GM12872 (cell line): ENCODE measurements around the gene CAMTA1.

Experiments used
- TF ChIP-seq, protein P1 (sequence below): IDR thresholded peaks from 3 replicates; pipeline ENCODE4 v1.5.1; 2011; ENCODE audit warnings: low read depth, mild to moderate bottlenecking, low read length, moderate library complexity; ENCODE audit not compliant: insufficient read depth

The CAMTA1 gene

DNA sequence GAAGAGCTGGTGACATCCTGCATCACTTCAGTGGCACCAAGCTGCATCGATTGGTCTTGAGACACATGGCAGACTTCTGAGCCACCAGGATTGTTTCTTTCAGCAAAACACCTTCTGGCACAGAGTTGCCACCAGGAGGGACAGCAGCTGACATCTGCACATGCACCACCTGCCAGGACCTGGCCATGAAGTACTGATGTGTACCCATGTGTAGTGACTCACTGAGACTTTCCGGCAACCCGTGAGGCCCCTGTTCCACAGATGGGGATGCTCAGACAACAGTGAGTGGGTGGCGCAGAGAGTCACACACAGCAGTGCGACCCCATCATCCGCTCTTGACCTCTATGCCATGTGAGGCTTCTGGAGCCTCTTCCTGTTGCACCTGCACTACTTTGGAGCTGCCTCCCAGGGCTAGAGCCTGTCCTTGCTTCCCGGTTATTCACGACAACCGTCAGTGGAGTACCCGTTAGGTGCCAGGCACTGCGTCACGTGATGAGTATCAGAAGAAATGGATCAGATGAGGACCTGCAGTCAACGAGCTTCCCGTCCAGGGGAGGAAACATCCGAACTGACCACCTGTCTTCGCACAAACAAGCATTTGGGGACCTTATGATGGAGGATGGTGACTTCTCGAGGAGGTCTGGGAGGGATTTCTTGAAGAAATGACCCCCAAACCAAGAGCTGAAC lies 905.4 kb downstream of the CAMTA1 start:
- TF ChIP-seq, protein P1, sequence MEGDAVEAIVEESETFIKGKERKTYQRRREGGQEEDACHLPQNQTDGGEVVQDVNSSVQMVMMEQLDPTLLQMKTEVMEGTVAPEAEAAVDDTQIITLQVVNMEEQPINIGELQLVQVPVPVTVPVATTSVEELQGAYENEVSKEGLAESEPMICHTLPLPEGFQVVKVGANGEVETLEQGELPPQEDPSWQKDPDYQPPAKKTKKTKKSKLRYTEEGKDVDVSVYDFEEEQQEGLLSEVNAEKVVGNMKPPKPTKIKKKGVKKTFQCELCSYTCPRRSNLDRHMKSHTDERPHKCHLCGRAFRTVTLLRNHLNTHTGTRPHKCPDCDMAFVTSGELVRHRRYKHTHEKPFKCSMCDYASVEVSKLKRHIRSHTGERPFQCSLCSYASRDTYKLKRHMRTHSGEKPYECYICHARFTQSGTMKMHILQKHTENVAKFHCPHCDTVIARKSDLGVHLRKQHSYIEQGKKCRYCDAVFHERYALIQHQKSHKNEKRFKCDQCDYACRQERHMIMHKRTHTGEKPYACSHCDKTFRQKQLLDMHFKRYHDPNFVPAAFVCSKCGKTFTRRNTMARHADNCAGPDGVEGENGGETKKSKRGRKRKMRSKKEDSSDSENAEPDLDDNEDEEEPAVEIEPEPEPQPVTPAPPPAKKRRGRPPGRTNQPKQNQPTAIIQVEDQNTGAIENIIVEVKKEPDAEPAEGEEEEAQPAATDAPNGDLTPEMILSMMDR, result no peak

DNA sequence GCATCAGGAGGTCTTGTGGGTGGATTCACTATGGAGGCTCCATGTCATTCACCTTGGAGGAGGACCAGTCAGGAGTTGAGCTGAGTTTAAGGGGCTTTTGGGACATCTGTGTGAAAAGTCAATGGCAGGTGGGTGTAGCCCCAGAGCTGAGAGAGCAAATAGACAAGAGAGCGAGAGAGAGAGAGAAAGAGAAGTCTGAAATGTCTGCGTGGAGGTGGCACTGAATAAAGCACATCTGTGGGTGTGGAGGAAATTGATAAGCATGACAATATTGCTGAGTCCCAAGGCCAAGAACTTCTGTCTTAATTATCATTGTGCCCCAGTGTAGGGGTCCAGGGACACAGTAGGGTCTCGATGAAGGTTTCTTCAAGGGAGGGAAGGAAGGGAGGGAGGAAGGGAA lies 906.3 kb downstream of the CAMTA1 start:
- TF ChIP-seq, protein P1, result no peak

DNA sequence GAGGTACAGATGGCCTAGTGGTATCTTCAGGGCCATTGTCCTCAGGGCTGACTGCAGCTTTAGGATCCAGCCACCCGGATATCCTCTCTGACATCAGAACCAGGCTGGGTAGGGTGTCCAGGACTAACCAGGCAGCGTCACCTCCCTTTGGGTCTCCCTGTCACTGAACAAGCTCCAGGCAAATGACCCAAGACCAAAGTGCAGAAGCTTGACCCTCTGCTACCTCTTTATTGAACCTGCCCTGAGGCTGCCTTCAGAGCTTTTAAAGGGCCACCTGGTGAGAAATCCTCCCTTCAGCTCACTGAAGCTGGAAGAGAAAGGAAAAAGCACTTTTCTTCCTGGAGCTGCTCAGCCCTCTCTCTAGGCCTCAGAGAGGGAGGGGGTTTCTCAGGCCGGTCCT lies 906.8 kb downstream of the CAMTA1 start:
- TF ChIP-seq, protein P1, result no peak

DNA sequence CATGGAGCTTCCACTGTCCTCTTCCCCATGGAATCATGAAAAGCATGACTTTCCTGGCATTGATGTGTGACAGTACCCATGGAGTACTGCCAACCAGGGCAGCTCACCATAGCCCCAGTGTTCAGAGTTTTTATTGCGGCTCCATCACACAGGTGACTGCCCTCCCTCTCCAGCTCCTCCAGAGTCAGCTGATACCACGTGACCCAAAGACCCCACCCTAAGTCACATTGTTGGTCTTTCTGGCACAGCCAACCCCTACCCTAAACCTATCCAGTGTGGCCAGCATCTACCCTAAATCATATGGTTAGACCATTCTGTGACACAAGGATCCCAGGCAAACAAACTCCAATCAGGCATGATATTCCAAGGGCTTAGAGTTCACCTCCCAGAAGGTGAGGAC lies 908.4 kb downstream of the CAMTA1 start:
- TF ChIP-seq, protein P1, result no peak

DNA sequence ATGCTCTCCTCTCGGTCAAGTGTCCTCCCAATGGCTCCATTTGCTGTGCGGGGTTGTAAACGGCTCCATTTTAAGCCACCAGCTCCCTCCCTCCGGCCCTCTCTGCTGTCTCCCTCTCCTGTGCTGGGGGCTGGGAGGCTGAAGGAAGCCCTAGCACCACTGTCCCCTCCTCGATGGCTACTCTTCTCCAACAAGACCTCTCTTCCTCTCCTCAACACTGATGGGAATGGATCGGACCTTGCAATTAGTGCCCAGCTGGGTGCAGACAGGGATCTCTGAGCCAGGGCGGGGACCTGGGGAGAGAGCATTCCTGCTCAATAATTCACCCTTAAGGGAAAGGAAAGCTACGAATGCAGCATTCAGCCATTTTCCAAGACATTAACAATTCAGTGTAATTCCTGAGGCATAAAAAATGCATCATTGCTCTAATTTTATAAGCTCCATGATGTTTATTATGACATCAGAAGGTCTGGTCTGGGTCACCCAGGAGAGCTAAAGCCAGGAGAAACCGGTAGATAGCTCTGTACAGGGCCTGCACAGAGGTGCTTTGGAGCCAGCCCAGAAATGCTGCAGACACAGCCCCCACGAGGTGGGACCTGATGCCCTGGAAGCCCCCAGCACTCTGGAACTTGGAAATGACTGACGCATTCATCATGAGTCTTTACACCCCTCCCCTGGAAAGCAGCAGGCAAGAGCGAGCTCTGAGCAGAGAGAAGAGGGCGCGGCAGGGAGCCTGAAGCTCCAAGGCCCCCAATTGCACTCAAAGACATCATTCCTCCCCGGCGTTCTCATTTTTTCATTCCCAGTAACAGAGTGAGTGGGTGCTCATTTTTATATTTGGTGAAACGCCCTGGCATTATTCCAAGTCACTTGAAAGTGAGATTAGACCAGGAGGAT lies 909.6 kb downstream of the CAMTA1 start:
- TF ChIP-seq, protein P1, result no peak

DNA sequence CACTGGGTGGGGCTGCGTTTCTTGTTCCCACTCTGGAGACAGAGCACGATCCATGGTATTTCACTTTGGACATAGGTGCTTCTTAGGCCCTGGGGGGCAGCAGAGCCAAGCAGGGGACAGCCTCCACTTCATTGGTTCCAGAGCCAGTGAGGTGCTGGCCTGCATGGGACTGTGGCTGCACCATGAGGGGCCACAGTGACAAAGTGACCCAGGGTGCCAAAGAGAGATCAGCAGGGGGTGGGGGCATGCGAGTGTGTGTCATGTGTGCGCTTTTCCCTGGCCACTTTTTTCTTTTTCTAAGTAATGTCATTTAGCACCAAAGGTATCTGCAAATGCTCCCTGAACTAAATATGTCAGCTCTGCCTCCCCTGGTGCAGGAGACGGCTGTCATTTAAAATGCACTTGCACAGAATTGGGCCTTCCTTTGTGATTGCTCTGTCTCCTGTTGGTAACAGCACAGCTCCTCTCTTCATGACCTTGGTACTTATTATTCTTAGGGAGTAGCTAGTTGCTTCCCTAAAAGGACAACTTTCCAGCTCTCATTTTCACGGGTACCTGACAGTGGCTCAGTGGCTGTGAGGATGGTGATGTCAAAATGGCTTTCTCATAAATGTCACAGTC lies 910.4 kb downstream of the CAMTA1 start:
- TF ChIP-seq, protein P1, result no peak

DNA sequence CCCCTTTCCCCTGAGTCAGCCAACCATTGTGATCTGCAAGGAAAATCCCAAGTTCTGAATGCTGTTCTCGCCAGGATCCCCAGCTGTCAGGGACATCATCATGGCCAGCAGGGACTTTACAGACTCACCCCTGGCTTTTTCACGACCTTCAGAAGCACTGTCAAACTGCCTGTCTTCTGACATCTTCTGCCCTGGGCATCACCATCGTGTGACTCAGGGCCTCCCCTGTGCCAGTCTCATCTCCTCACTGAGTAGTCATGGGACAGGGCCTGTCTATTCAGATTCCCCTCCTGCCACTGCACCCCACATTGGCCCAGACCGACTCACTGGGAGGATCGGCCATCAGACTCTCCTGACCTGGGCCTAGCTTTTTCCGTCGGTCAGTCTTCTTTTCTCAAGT lies 913.4 kb downstream of the CAMTA1 start:
- TF ChIP-seq, protein P1, result no peak
